Measurements from ENCODE around the gene HTR4. TPM values are rescaled to one million over a fixed set of nuclear protein-coding genes. Genes with fewer than 3 reads are reported as not detected.

Gene HTR4
- total RNA-seq, 1 experiment from 2014 or later, result not detected

DNA sequence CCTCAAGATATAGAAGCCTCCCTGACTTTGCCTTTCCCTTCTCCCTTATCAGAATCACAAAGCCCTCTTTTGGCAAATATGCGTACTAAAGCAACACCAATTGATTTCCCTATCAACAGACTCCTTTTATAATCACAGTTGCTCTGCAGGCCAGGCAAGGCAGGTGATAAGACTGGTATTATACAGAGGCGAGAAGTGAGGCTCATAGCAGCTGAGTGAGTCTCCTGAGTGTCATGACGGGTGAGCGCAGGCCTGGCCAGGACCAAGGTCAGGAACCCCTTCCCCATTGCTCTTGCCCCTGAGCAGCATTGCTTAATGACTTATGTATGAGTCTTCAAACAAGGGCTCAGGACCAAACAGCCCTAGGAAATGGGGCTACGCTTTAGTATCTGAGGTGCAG is 199.8 kb downstream of the HTR4 start:
- no peaks in the 10 kb centered on the region for H3K9me2 ChIP-seq (ENCODE audit: insufficient read depth)
- no peak overlapping the region for H3K9ac ChIP-seq (ENCODE audit: low read length)
- no peak overlapping the region for H3K4me3 ChIP-seq (replicated peaks in 1 of 2; ENCODE audit: low read depth in 1 of 2, low read length in 2 of 2)
- ChIA-PET POLR2A (no interaction called here), CTCF (interaction anchor here (3.3 kb wide), 1 partner anchor 276 kb away, joined by 18 read pairs; no protein-coding TSS in a partner anchor), RAD21 (ENCODE audit: low non-redundant PET in 1 of 2, low total read pairs in 2 of 2, uncharacterized antibody in 2 of 2, unreplicated experiment in 2 of 2) (no interaction called here)
- no peaks in the 10 kb centered on the region for H3K9me3 ChIP-seq (ENCODE audit: control insufficient read depth in 1 of 2, insufficient read depth in 1 of 2, low read depth in 1 of 2, low read length in 2 of 2)
- ATAC-seq, result no peak
- no peak for DNase-seq (ENCODE audit: low read depth, low spot score)
- TF ChIP-seq SRF (IDR thresholded peaks at IDR 0.05; ENCODE audit: low read depth) (no peak), ELF1 (IDR thresholded peaks at IDR 0.05; ENCODE audit: borderline replicate concordance, low read depth) (no peak), CEBPB (IDR thresholded peaks at IDR 0.05; ENCODE audit: low read depth) (no peak), ZNF274 (IDR thresholded peaks at IDR 0.05; ENCODE audit: low read depth, low read length) (no peak), TCF7L2 (IDR thresholded peaks at IDR 0.05; ENCODE audit: borderline replicate concordance, extremely low read depth, insufficient read depth, insufficient read length) (no peak), JUND (IDR thresholded peaks at IDR 0.05) (no peak), POLR2AphosphoS5 (IDR thresholded peaks at IDR 0.05; ENCODE audit: low read depth, low read length) (no peak), FOSL1 (IDR thresholded peaks at IDR 0.05; ENCODE audit: low read depth) (no peak), ZFX (IDR thresholded peaks at IDR 0.05) (no peak), EGR1 (IDR thresholded peaks at IDR 0.05; ENCODE audit: low read depth) (no peak), YY1 (IDR thresholded peaks at IDR 0.05; ENCODE audit: extremely low read depth, insufficient replicate concordance, low read depth, low read length) (no peak), SP1 (IDR thresholded peaks at IDR 0.05; ENCODE audit: low read depth) (no peak), POLR2A (IDR thresholded peaks at IDR 0.05; ENCODE audit: borderline replicate concordance, extremely low read depth, insufficient read depth, insufficient read length) (no peak), EZH2phosphoT487 (IDR thresholded peaks at IDR 0.05; ENCODE audit: borderline replicate concordance) (no peak), RAD21 (IDR thresholded peaks at IDR 0.05; ENCODE audit: low read depth) (no peak), EZH2 (IDR thresholded peaks at IDR 0.05) (no peak)
- TF ChIP-seq, protein P1, sequence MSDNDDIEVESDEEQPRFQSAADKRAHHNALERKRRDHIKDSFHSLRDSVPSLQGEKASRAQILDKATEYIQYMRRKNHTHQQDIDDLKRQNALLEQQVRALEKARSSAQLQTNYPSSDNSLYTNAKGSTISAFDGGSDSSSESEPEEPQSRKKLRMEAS (IDR thresholded peaks at IDR 0.05), result no peak
- TF ChIP-seq, protein P2, sequence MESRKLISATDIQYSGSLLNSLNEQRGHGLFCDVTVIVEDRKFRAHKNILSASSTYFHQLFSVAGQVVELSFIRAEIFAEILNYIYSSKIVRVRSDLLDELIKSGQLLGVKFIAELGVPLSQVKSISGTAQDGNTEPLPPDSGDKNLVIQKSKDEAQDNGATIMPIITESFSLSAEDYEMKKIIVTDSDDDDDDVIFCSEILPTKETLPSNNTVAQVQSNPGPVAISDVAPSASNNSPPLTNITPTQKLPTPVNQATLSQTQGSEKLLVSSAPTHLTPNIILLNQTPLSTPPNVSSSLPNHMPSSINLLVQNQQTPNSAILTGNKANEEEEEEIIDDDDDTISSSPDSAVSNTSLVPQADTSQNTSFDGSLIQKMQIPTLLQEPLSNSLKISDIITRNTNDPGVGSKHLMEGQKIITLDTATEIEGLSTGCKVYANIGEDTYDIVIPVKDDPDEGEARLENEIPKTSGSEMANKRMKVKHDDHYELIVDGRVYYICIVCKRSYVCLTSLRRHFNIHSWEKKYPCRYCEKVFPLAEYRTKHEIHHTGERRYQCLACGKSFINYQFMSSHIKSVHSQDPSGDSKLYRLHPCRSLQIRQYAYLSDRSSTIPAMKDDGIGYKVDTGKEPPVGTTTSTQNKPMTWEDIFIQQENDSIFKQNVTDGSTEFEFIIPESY (IDR thresholded peaks at IDR 0.05; ENCODE audit: extremely low read depth, insufficient replicate concordance, low read length), result no peak
- TF ChIP-seq, protein P3, sequence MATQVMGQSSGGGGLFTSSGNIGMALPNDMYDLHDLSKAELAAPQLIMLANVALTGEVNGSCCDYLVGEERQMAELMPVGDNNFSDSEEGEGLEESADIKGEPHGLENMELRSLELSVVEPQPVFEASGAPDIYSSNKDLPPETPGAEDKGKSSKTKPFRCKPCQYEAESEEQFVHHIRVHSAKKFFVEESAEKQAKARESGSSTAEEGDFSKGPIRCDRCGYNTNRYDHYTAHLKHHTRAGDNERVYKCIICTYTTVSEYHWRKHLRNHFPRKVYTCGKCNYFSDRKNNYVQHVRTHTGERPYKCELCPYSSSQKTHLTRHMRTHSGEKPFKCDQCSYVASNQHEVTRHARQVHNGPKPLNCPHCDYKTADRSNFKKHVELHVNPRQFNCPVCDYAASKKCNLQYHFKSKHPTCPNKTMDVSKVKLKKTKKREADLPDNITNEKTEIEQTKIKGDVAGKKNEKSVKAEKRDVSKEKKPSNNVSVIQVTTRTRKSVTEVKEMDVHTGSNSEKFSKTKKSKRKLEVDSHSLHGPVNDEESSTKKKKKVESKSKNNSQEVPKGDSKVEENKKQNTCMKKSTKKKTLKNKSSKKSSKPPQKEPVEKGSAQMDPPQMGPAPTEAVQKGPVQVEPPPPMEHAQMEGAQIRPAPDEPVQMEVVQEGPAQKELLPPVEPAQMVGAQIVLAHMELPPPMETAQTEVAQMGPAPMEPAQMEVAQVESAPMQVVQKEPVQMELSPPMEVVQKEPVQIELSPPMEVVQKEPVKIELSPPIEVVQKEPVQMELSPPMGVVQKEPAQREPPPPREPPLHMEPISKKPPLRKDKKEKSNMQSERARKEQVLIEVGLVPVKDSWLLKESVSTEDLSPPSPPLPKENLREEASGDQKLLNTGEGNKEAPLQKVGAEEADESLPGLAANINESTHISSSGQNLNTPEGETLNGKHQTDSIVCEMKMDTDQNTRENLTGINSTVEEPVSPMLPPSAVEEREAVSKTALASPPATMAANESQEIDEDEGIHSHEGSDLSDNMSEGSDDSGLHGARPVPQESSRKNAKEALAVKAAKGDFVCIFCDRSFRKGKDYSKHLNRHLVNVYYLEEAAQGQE (IDR thresholded peaks at IDR 0.05; ENCODE audit: low read depth), result no peak
- TF ChIP-seq, protein P4, sequence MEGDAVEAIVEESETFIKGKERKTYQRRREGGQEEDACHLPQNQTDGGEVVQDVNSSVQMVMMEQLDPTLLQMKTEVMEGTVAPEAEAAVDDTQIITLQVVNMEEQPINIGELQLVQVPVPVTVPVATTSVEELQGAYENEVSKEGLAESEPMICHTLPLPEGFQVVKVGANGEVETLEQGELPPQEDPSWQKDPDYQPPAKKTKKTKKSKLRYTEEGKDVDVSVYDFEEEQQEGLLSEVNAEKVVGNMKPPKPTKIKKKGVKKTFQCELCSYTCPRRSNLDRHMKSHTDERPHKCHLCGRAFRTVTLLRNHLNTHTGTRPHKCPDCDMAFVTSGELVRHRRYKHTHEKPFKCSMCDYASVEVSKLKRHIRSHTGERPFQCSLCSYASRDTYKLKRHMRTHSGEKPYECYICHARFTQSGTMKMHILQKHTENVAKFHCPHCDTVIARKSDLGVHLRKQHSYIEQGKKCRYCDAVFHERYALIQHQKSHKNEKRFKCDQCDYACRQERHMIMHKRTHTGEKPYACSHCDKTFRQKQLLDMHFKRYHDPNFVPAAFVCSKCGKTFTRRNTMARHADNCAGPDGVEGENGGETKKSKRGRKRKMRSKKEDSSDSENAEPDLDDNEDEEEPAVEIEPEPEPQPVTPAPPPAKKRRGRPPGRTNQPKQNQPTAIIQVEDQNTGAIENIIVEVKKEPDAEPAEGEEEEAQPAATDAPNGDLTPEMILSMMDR (IDR thresholded peaks at IDR 0.05 in 2 of 3, conservative IDR thresholded peaks at IDR 0.05 in 1 of 3; ENCODE audit: borderline replicate concordance in 1 of 3, insufficient read depth in 1 of 3, low read depth in 2 of 3, low read length in 2 of 3), result no peak
- no peaks in the 10 kb centered on the region for H3K36me3 ChIP-seq (ENCODE audit: control insufficient read depth in 1 of 2, insufficient read depth in 2 of 2, low read length in 2 of 2)
- BruUV-seq (replicated peaks), result no TSS peak
- H3K27me3 ChIP-seq (ENCODE audit: insufficient read depth, low read length), result peaks cover 8% of the 10 kb centered on the region
- no peaks in the 10 kb centered on the region for H3K4me1 ChIP-seq (ENCODE audit: control insufficient read depth in 1 of 2, insufficient read depth in 2 of 2, low read length in 2 of 2)
- no peaks in the 10 kb centered on the region for H3K79me2 ChIP-seq (ENCODE audit: insufficient read depth, low read length)
- no peaks in the 10 kb centered on the region for H4K20me1 ChIP-seq (ENCODE audit: insufficient read depth)
- no peak overlapping the region for H3K4me2 ChIP-seq (ENCODE audit: low read length)
- intact Hi-C loops (cut with micrococcal nuclease), result no loop called here
- no peak overlapping the region for H3K27ac ChIP-seq (ENCODE audit: low read depth, low read length)
- H2AFZ ChIP-seq (ENCODE audit: low read depth, low read length, poor library complexity, severe bottlenecking), result no peak overlapping the region
